Lower leg skin (tissue), 4 donors: ENCODE measurements around the gene LMCD1. TPM values are rescaled to one million over a fixed set of nuclear protein-coding genes. Genes with fewer than 3 reads are reported as not detected.

Source experiments
- DNase-seq, 2 donors: peaks; one replicate each; pipeline ENCODE4 v3.0.0-alpha.2; 2019; ENCODE audit warnings: low spot score in 2 of 2
- H3K4me3 ChIP-seq: fragments of 200-600 bp; sonication (generic); 2 replicates; pipeline ENCODE4 v1.5.1; 2017; ENCODE audit warnings: mild to moderate bottlenecking, low read depth; ENCODE audit not compliant: poor library complexity, severe bottlenecking
- POLR2A ChIP-seq, 2 donors: fragments of 450-650 bp; IDR thresholded peaks; one replicate each; pipeline ENCODE4 v1.6.1; 2016 to 2017; ENCODE audit warnings: antibody characterized with exemption in 2 of 2, mild to moderate bottlenecking in 1 of 2, moderate library complexity in 1 of 2
- WGBS, 2 donors: methylation state at CpG; one replicate each; pipeline ENCODE4 v1.1.5; 2018; 5-methylcytosine and 5-hydroxymethylcytosine counted together
- intact Hi-C: fragments of 100-400 bp; cut with DNase I; formaldehyde crosslinking; loops from one replicate; pipeline ENCODE4 v1.15.0; 2023; ENCODE audit warnings: low total_unique reads
- total RNA-seq, 4 donors: library from RNA; depleted of rRNA; stranded (reverse); fragments of >200 nt; gene quantifications; one replicate each; pipeline ENCODE4 v1.1.0, GENCODE V29; 2016
- TF ChIP-seq, protein P1 (sequence below), 3 donors: fragments of 450-650 bp; IDR thresholded peaks; one replicate each; pipeline ENCODE4 v1.5.1; 2016; ENCODE audit warnings: antibody characterized with exemption in 3 of 3, mild to moderate bottlenecking in 3 of 3, moderate library complexity in 2 of 3

The LMCD1 gene
- total RNA-seq, 4 donors from 2014 or later: 40.4 to 81.5 (median 54.1) TPM

DNA sequence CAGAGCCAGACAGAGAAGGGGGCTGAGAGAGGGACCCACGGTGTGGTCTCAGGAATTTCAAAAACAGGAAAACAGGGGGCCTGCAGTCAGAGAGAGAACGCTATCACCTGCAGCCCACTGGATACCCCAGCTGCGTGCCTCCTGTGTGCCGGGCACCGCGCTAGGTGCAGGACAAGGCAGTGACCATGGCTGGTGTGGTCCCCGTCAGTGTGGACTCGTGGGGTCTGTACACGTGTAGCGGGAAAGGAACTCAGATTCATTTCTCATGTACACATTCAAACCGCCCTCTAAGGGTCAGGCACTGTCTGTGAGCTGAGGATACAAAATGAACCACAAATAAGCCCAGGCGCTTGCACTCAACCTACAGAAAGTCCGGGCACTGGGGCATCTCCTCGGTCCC lies 122.1 kb downstream of the LMCD1 start:
- WGBS, 2 donors: 85 to 90% methylated on average over 14 of the region's 14 CpGs
- TF ChIP-seq, protein P1, sequence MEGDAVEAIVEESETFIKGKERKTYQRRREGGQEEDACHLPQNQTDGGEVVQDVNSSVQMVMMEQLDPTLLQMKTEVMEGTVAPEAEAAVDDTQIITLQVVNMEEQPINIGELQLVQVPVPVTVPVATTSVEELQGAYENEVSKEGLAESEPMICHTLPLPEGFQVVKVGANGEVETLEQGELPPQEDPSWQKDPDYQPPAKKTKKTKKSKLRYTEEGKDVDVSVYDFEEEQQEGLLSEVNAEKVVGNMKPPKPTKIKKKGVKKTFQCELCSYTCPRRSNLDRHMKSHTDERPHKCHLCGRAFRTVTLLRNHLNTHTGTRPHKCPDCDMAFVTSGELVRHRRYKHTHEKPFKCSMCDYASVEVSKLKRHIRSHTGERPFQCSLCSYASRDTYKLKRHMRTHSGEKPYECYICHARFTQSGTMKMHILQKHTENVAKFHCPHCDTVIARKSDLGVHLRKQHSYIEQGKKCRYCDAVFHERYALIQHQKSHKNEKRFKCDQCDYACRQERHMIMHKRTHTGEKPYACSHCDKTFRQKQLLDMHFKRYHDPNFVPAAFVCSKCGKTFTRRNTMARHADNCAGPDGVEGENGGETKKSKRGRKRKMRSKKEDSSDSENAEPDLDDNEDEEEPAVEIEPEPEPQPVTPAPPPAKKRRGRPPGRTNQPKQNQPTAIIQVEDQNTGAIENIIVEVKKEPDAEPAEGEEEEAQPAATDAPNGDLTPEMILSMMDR (IDR thresholded peaks at IDR 0.05): no peak
- TF ChIP-seq POLR2A (IDR thresholded peaks at IDR 0.05): no peak
- intact Hi-C loops: loop anchor here (5.0 kb wide), 1 partner anchor 181 kb away; no protein-coding TSS in a partner anchor
- no peak for DNase-seq
- H3K4me3 ChIP-seq: no peak overlapping the region

Other genes with a start within 250 kb of the LMCD1 start
- under 1 TPM in 2 of 4 donors, not detected in 2; 0.52 to 0.76 TPM for gene SSUH2, start 143.0 kb downstream of the LMCD1 start, total RNA-seq
- gene CAV3, start 232.0 kb downstream of the LMCD1 start, total RNA-seq: under 1 TPM in 2 of 4 donors, not detected in 2; 0.52 to 0.79 TPM